HG03196 (cell line): Measurements from ENCODE around the gene YTHDF1.
"Not testable (repeated sequence)": the region's sequence is repeated elsewhere in the genome, so short reads cannot be mapped to it uniquely, and the experiment has no call there.

ENCODE experiments used
- ATAC-seq: cut with Tn5 transposase; IDR thresholded peaks from one replicate; pipeline ENCODE4 v1.9.1; 2021; ENCODE audit not compliant: unreplicated experiment

The YTHDF1 gene

GRCh38 chr20:63159826-63160640, 55.9 kb downstream of the YTHDF1 start:
- ATAC-seq = no peak

DNA sequence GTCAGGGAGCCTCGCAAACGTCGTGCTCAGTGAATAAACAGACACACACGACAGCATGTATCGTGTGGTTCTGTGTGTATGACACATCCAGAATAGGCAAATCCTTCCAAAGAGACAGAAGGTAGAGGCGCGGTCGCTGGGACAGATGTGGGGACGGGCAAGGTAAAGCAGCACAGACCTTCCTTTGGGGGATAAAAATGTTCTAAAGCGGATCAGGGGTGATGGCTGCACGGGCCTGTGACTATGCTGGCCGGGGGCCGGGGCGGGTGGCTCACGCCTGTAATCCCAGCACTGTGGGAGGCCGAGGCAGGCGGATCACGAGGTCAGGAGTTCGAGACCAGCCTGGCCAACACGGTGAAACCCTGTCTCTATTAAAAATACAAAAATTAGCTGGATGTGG, 56.7 kb downstream of the YTHDF1 start:
- ATAC-seq = not testable (repeated sequence)

DNA sequence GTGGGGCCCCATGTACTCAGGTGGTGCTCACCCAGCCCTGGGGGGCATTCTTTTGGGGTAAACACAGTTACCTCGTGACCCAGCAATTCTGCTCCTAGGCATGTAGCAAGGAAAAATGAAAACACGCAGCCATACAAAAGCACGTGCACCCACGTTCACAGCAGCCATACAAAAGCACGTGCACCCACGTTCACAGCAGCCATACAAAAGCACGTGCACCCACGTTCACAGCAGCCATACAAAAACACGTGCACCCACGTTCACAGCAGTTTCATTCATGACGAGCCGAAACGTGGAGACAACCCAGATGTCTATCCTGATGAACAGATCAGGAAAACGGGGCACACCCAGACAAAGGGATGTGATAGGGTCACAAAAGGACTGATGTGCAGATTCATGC, 57.1 kb downstream of the YTHDF1 start:
- no peak for ATAC-seq

DNA sequence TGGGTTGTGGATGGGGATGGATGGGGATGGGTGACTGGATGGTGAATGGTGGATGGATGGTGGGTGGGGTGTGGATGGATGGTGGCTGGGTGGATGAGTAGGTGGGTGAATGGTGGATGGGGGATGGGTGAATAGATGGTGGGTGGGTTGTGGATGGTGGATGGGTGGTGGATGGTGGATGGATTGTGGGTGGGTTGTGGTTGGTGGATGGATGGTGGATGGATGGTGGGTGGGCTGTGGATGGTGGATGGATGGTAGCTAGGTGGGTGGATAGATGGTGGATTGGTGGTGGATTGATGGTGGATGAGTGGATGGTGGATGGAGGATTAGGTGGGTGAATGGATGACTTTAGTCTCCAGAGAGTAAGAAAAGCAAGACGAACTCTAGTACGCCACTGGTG, 57.6 kb downstream of the YTHDF1 start:
- no peak for ATAC-seq

- not testable (repeated sequence) for ATAC-seq
Observed at GRCh38 chr20:63157431-63157830, 58.5 kb downstream of the YTHDF1 start.

DNA sequence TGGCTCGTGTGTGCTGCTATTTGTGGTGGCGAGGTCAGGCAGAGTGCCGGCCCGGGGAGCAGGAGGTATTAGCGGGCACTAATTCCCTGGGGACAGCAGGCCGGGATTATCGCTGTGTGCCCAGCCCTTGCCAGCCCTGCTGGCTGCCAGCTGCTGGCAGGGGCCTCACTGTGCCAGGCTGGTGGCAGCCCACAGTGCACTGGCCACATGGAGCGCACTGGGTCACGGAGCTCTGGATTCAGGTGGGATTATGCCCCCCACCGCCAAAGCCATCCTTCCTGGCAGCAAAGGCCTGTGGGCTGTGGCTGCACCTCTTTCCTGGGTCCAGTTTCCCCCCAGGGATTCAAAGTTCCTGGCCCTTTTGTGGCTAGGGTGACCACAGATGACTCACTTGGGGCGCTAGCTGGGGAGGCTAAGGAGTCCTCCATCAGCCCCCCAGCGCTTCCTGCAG, 59.7 kb downstream of the YTHDF1 start:
- no peak for ATAC-seq

DNA sequence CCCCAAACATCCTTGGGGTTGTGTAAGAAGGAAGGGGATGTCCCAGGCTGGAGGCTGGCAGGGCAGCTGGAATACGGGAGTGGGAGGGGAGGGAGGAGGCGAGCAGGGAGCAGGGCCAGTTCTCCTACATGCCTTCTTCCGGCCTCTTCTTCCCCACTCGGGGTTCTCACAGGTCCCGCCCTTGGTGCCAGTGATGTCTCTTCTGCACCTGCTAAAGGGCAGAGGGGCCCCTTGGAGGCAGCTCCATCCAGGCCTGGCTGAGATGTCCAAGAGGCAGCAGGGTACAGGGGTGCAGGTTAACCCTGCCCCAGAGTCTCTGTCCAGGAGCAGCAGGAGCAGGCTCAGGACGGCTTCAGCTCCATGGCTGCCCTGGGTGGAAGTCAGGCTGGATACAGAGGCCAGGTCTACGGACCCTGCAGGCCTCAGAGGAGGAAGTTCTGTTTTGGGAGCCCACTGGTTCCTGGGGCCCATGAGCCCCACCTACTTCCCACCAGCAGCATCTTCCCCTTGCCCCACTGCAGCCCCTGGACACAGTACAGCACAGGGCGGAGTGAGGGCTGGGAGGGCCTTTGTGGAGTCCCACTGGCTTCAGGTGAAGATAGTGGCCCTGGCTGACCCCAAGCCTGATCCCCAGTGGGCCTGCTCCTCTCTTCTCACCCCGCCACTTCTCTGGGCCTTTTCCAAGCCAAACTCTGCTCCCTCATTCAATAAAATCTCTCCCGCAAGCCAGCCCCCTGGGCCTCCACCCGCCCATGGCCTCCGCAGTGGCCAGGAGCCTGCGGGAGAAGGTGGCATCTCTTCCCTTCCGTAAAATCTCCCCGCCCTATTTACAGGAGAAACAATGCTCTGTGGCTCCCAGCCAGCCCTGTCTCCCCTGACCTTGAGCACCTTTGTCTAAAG, 60.4 kb downstream of the YTHDF1 start:
- no peak for ATAC-seq

DNA sequence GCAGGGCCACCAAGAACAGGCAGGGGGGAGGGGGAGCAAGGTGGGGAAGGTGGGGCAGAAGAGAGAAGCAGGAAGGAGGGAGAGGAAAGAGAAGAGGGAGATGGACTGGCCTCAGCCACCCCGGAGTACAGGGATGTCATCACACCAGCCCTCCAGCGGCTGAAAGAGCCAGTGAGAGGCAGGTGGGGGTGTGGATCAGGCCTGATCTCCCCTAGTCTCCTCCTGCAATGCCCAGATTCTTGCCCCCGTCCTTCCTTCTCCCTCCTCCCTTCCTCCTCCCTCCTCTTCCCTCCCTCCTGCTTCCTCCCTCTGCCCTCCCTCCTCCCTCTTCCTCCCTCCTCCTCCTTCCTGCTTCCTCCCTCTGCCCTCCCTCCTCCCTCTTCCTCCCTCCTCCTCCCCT, 61.5 kb downstream of the YTHDF1 start:
- no peak for ATAC-seq

DNA sequence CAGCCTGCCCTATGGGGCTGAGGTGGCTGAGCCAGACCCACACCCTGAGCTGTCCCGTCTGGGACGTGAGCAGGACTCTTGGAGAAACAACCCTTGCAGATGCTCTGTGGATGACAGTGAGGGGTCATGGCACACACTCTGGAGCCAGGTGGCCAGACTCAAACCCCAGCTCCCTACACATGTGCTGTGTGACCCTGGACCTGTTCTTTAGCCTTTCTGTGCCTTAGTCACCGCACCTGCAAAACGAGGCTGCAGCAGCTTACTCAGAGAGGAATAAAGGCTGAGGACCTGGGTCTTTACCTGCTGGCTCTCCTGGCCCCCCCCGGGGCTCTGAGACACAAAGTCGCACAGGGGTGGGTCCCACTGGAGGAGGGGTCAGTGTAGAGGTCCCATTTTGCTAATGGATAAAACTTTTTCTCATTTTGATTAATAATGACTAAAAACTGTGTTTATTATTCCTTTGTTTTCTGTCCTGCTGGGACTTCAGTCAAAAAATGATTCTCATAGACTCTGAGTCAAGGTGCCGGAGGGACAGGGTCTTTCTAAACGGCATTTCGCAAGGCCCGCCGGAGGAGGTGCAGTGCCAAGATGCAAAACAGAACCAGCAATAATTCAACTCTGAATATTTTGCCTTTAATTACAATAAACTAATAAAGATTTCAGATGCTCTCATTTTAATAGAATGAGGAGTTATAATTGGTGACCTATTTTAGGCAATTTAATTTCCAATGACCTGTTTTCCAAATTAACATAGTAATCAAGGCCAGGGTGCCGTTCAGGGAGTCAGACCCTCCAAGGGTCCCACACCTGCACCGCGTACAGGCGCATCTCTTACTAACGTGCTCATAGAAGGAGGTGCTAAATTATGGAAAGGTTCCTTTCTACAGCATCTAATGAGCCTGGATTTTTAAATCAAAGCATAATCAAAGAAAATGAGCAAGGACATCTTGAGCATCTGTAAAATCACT, 62.4 kb downstream of the YTHDF1 start:
- no peak for ATAC-seq

- ATAC-seq = no peak
Observed at GRCh38 chr20:63152322-63153253, 63.3 kb downstream of the YTHDF1 start.

DNA sequence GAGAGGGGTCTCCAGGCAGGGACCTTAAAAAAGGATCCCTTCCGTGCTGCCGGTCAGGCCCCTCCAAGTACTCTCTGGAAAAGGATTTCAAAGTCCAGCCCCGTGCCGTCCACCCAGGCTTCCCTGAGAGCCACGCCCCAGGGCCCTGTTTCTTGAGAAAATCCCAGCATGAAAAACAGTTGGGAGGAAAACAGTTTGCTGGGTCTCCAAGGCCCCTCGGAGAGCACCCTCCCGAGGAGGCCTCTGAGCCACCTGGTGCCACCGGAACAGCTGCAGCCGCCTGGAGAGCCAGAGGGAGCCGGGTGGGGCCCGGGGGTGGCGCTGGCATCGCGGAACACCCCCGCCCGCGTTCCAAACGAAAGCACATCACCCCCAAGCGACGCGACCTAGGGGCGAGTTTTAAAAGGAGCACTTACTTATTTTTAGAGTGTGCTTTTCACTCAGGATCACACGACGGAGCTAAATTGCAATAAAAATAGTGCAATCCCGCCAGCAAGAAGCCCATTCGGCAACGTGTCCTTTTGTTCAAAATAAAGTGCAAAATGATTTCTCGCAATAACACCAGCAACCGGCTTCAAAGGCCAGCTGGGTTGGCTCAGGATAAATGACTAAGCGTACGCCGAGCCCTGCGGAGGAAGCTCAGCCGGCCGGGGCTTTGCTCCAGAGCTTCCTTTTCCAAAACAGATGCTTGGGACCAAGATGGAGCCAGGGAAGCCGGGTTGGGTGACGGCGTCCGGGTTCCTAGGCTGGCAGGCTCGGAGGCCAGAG, 64.2 kb downstream of the YTHDF1 start:
- ATAC-seq = no peak

DNA sequence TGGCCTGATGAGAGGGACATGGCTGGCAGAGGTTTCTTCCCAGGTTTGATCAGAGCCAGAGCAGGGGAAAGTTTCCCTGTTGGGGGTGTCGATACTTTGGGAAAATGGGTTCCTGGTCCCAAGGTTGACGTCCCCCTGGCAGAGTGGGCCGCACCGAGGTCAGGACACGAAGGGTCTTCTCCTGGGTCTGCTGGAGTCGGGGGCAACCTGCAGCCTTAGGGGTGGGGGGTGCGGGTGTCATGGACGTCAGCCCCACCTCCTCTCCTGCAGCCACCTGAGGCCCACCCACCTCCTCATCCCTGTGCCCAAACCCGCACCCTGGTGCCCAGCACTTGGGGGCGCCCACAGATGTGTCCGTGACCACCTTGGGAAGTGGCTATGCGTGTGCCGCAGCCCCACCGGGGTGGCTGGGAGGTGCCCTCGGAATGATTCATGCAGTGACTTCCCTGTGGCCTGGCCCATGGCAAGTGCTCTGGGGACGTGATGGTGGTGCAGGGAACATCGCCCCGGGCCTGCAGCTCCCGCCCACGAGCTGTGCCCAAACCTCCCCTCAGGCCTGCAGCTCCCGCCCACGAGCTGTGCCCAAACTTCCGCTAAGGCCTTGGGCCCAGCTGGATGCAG, 64.9 kb downstream of the YTHDF1 start:
- no peak for ATAC-seq

DNA sequence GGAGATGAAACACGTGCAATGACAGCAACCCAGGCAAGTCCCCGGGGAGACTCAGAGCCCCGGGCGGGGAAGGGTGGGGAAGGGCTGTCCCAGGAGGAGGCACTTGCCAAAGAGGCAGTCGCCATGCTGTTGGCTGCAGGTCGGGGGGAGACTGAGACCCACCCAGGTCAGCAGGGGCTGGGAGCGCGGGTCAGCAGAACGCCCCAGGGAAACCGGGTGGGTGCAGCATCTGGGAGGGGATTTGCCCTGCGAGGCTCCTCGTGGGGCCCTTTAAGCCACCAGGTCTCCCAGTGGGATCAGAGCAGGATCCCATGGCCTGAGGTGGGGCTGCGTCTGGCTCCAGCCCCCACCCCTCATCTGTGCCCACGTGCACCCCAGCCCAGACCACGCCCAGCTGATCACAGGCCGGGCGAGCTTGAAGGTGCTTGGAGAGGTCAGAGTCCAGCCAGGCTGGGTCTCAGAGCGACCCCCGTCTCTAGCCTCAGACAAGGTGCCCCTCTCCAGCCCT, 65.5 kb downstream of the YTHDF1 start:
- no peak for ATAC-seq

GRCh38 chr20:63149531-63150192, 66.3 kb downstream of the YTHDF1 start:
- ATAC-seq = no peak

DNA sequence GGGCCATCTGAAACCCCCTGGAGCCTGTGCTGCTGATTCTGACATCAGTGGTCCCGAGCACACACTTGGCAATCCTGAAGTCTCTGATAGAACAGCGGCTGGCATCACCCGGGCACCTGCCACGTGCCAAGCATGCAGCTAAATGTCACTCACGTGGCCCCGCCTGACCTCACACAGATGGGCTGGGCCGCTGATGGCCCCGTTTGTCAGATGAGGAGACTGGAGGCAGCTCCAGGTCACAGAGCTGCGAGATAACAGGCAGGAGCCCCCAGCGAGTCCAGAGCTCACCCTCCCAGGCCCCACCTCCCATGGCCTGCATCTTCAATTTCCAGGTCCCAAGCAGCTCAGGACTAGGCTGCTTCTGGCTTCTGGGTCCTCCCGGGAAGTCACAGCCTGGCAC, 67.2 kb downstream of the YTHDF1 start:
- ATAC-seq = no peak

GRCh38 chr20:63147532-63147931, 68.4 kb downstream of the YTHDF1 start:
- ATAC-seq = no peak
